Prostate gland (tissue), 2 donors: ENCODE measurements around the gene SMYD3.

Experiments used
- POLR2AphosphoS5 ChIP-seq: sonication (generic); formaldehyde crosslinking; IDR thresholded peaks from one replicate; pipeline ENCODE4 v1.6.1; 2017; ENCODE audit warnings: antibody characterized with exemption
- TF ChIP-seq, protein P1 (sequence below), 4 experiments: fragments of 200-600 bp in 2 of 4; fragments of 450-650 bp in 2 of 4; sonication (generic) in 2 of 4; IDR thresholded peaks; 1 replicate in 3 of 4; 2 replicates in 1 of 4; pipeline ENCODE4 v1.5.1; 2016 to 2019; ENCODE audit warnings: antibody characterized with exemption in 4 of 4, mild to moderate bottlenecking in 2 of 4, moderate library complexity in 2 of 4

DNA sequence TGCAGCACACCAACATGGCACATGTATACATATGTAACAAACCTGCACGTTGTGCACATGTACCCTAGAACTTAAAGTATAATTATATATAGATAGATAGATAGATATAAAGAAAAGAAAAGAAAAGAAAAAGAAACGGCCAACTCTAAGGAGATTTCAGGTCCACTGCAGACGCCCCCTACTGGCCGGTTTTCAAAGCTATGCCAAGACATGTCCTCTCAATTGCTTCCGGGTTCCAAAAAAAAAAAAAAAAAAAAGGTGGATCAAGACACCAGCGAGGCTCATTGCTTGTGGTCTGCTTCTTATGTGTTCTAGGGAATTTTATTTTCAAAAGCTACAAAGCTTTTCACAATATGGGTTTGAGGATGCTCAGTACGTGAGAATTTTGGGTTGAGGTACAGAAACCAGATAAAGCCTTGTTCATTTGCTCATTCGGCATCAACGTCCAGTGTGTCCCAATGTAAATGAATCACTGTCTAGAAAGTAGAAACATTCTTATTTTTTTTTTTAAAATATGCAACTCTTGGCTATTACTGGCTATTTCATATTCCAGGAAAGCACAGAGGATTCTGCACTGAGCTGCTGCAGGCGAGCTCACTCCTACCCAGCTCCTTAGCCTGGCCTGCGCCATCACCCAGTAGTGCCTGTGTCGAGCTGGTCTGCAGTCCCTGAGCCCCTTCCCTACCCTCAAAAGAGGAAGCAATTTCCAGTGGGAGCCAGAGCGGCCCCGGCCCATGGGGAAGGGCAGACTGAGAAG, 709.3 kb downstream of the SMYD3 start:
- TF ChIP-seq POLR2AphosphoS5: no peak
- TF ChIP-seq, protein P1, sequence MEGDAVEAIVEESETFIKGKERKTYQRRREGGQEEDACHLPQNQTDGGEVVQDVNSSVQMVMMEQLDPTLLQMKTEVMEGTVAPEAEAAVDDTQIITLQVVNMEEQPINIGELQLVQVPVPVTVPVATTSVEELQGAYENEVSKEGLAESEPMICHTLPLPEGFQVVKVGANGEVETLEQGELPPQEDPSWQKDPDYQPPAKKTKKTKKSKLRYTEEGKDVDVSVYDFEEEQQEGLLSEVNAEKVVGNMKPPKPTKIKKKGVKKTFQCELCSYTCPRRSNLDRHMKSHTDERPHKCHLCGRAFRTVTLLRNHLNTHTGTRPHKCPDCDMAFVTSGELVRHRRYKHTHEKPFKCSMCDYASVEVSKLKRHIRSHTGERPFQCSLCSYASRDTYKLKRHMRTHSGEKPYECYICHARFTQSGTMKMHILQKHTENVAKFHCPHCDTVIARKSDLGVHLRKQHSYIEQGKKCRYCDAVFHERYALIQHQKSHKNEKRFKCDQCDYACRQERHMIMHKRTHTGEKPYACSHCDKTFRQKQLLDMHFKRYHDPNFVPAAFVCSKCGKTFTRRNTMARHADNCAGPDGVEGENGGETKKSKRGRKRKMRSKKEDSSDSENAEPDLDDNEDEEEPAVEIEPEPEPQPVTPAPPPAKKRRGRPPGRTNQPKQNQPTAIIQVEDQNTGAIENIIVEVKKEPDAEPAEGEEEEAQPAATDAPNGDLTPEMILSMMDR (IDR thresholded peaks at IDR 0.05): no peak
